ENCODE measurements around the gene PSMC2. TPM values are rescaled to one million over a fixed set of nuclear protein-coding genes. Genes with fewer than 3 reads are reported as not detected.

PSMC2 gene
- total RNA-seq, 1 donor from 2014 or later = 94.3 TPM

GRCh38 chr7:103391150-103391549 lies 43.7 kb downstream of the PSMC2 start:
- POLR2A ChIA-PET = no interaction called here
- no peak for DNase-seq
- Mint-ChIP-seq H3K27ac (no peak overlapping the region), H3K4me3 (no peak overlapping the region), H3K36me3 (ENCODE audit: low read depth) (no peaks in the 10 kb centered on the region), H3K4me1 (no peaks in the 10 kb centered on the region), H3K9me3 (no peaks in the 10 kb centered on the region), H3K27me3 (peaks cover 11% of the 10 kb centered on the region)
- ATAC-seq (ENCODE audit: low read depth) = no peak
- CTCF ChIA-PET = no interaction called here
- TF ChIP-seq CTCF (IDR thresholded peaks at IDR 0.05) = no peak
- intact Hi-C loops (cut with micrococcal nuclease) = no loop called here

GRCh38 chr7:103391976-103392375 lies 44.5 kb downstream of the PSMC2 start:
- ChIA-PET CTCF (no interaction called here), POLR2A (no interaction called here)

GRCh38 chr7:103394566-103394965 lies 47.1 kb downstream of the PSMC2 start:
- Mint-ChIP-seq H3K4me1 (no peaks in the 10 kb centered on the region), H3K27ac (no peak overlapping the region), H3K4me3 (no peak overlapping the region), H3K9me3 (no peaks in the 10 kb centered on the region), H3K36me3 (ENCODE audit: low read depth) (no peaks in the 10 kb centered on the region), H3K27me3 (peaks cover 7% of the 10 kb centered on the region)
- no peak for ATAC-seq (ENCODE audit: low read depth)
- POLR2A ChIA-PET = no interaction called here
- intact Hi-C loops (cut with micrococcal nuclease) = no loop called here
- CTCF ChIA-PET = no interaction called here
- TF ChIP-seq CTCF (IDR thresholded peaks at IDR 0.05) = no peak
- DNase-seq = no peak

More at GRCh38 chr7:103391976-103392375, 44.5 kb downstream of the PSMC2 start:
- peaks cover 11% of the 10 kb centered on the region for H3K27me3 Mint-ChIP-seq
- no peak for TF ChIP-seq CTCF (IDR thresholded peaks at IDR 0.05)
- H3K36me3 Mint-ChIP-seq (ENCODE audit: low read depth) = no peaks in the 10 kb centered on the region
- H3K9me3 Mint-ChIP-seq = no peaks in the 10 kb centered on the region
- H3K27ac Mint-ChIP-seq = no peak overlapping the region
- ATAC-seq (ENCODE audit: low read depth) = no peak
- no peak overlapping the region for H3K4me3 Mint-ChIP-seq
- no peaks in the 10 kb centered on the region for H3K4me1 Mint-ChIP-seq
- intact Hi-C loops (cut with micrococcal nuclease) = no loop called here
- no peak for DNase-seq

- no peak overlapping the region for H3K4me3 Mint-ChIP-seq
- intact Hi-C loops (cut with micrococcal nuclease) = no loop called here
- H3K27me3 Mint-ChIP-seq = peaks cover 7% of the 10 kb centered on the region
- DNase-seq (no peak), ATAC-seq (ENCODE audit: low read depth) (no peak)
- ChIA-PET POLR2A (no interaction called here), CTCF (no interaction called here)
- H3K27ac Mint-ChIP-seq = no peak overlapping the region
- no peaks in the 10 kb centered on the region for H3K36me3 Mint-ChIP-seq (ENCODE audit: low read depth)
- no peak for TF ChIP-seq CTCF (IDR thresholded peaks at IDR 0.05)
- H3K9me3 Mint-ChIP-seq = peaks cover 2% of the 10 kb centered on the region
- H3K4me1 Mint-ChIP-seq = no peaks in the 10 kb centered on the region
Measured at GRCh38 chr7:103395071-103395470, 47.6 kb downstream of the PSMC2 start.

- POLR2A ChIA-PET = no interaction called here
- H3K36me3 Mint-ChIP-seq (ENCODE audit: low read depth) = no peaks in the 10 kb centered on the region
Measured at GRCh38 chr7:103396471-103396870, 49.0 kb downstream of the PSMC2 start.

More at GRCh38 chr7:103396471-103396870, 49.0 kb downstream of the PSMC2 start:
- no peak overlapping the region for H3K4me3 Mint-ChIP-seq
- intact Hi-C loops (cut with micrococcal nuclease) = no loop called here
- peaks cover 2% of the 10 kb centered on the region for H3K27me3 Mint-ChIP-seq
- no peak for DNase-seq
- no peak for TF ChIP-seq CTCF (IDR thresholded peaks at IDR 0.05)
- no peak for ATAC-seq (ENCODE audit: low read depth)
- H3K9me3 Mint-ChIP-seq = peaks cover 3% of the 10 kb centered on the region
- CTCF ChIA-PET = no interaction called here
- H3K4me1 Mint-ChIP-seq = no peaks in the 10 kb centered on the region
- H3K27ac Mint-ChIP-seq = no peak overlapping the region
